HepG2 (cell line): ENCODE measurements around the gene IFI30. TPM values are rescaled to one million over a fixed set of nuclear protein-coding genes. Genes with fewer than 3 reads are reported as not detected.

Source experiments
- ATAC-seq: fragments of 200-7000 bp; cut with Tn5 transposase; 3 replicates; pipeline ENCODE4 v1.9.1; 2020; ENCODE audit warnings: mild to moderate bottlenecking, moderate library complexity
- BruUV-seq: library from RNA; stranded (reverse); fragments of 400-500 nt; replicated peaks from 2 replicates; lab custom pipeline; 2021; lab: Mats Ljungman, UMichigan
- CTCF ChIA-PET: fragments of 300-600 bp; formaldehyde crosslinking; extraction: SDS; loops from one replicate; lab custom pipeline; 2021; ENCODE audit warnings: low total read pairs, inconsistent platforms, low intra/inter-chr PET ratio; lab: Yijun Ruan, JAX
- POLR2A ChIA-PET: fragments of 350-600 bp; sonication (Branson Sonifier 250); formaldehyde crosslinking; loops from one replicate; lab custom pipeline; 2020; ENCODE audit warnings: antibody characterized with exemption, inconsistent platforms; lab: Yijun Ruan, JAX
- DNase-seq: peaks from one replicate; pipeline ENCODE4 v3.0.0-alpha.2; 2015; ENCODE audit warnings: low spot score
- FAIRE-seq: peaks from 3 replicates; lab custom pipeline; 2011; peaks lifted over from hg19 to GRCh38; lab: Jason Lieb, UNC
- H2AFZ ChIP-seq: one replicate; pipeline ENCODE4 v1.6.1; 2011; ENCODE audit warnings: low read length, inconsistent platforms
- H3K27ac ChIP-seq: fragments of 300-600 bp; 3 replicates; pipeline ENCODE4 v1.8.0; 2011; ENCODE audit warnings: mixed run types, mild to moderate bottlenecking, mixed read lengths, low read length, inconsistent platforms; ENCODE audit not compliant: insufficient read depth; ENCODE audit errors: extremely low read length
- H3K27me3 ChIP-seq, 2 experiments: fragments of 200-600 bp in 1 of 2; 2 replicates in 1 of 2; 3 replicates in 1 of 2; pipeline versions ENCODE4 v1.6.0 to v1.8.0; 2011; ENCODE audit warnings: low read length in 2 of 2, mild to moderate bottlenecking in 2 of 2, moderate library complexity in 2 of 2, inconsistent platforms in 1 of 2; ENCODE audit not compliant: insufficient read depth in 2 of 2, control insufficient read depth in 1 of 2
- H3K36me3 ChIP-seq, 2 experiments: fragments of 200-600 bp in 1 of 2; replicated peaks in 1 of 2; 2 replicates in 1 of 2; 3 replicates in 1 of 2; pipeline versions ENCODE4 v1.5.1 to v1.8.0; 2011; ENCODE audit warnings: low read length in 2 of 2, inconsistent platforms in 1 of 2; ENCODE audit not compliant: insufficient read depth in 2 of 2, control insufficient read depth in 1 of 2
- H3K4me1 ChIP-seq: 2 replicates; pipeline ENCODE4 v1.5.1; 2012; ENCODE audit warnings: low read length, inconsistent platforms; ENCODE audit not compliant: insufficient read depth
- H3K4me2 ChIP-seq: 2 replicates; pipeline ENCODE4 v1.6.0; 2011; ENCODE audit warnings: low read depth, low read length, inconsistent platforms
- H3K4me3 ChIP-seq, 3 experiments: fragments of 200-600 bp in 1 of 3; sonication (generic), shearing (Covaris generic) in 1 of 3; replicated peaks in 1 of 3; 2 replicates each; pipeline ENCODE4 v1.5.1; 2011 to 2016; ENCODE audit warnings: low read length in 3 of 3, inconsistent platforms in 2 of 3, low read depth in 2 of 3, mild to moderate bottlenecking in 2 of 3, control low read depth in 1 of 3, mixed read lengths in 1 of 3; ENCODE audit not compliant: insufficient read depth in 1 of 3
- H3K79me2 ChIP-seq: one replicate; pipeline ENCODE4 v1.6.1; 2011; ENCODE audit warnings: low read length, inconsistent platforms; ENCODE audit not compliant: insufficient read depth
- H3K9ac ChIP-seq: 2 replicates; pipeline ENCODE4 v1.6.0; 2011; ENCODE audit warnings: mild to moderate bottlenecking, low read depth, low read length, inconsistent platforms; ENCODE audit not compliant: insufficient read depth
- H3K9me3 ChIP-seq: 2 replicates; pipeline ENCODE4 v1.5.1; 2012; ENCODE audit warnings: mild to moderate bottlenecking, low read length
- H4K20me1 ChIP-seq: 2 replicates; pipeline ENCODE4 v1.6.0; 2011; ENCODE audit warnings: inconsistent platforms, mild to moderate bottlenecking, low read length, moderate library complexity; ENCODE audit not compliant: insufficient read depth
- AGO2 ChIP-seq: fragments of 200-400 bp; formaldehyde crosslinking; optimal IDR thresholded peaks from 2 replicates; pipeline ENCODE3; 2017; ENCODE audit warnings: mild to moderate bottlenecking, low read depth, low read length, moderate library complexity
- AKNA ChIP-seq: sonication (generic); formaldehyde crosslinking; IDR thresholded peaks from 2 replicates; pipeline ENCODE4 v1.4.0; 2020; ENCODE audit warnings: missing genetic modification reagents, borderline replicate concordance
- FOXA1 ChIP-seq, 2 experiments: fragments of 450-650 bp in 1 of 2; sonication (generic) in 1 of 2; formaldehyde crosslinking in 1 of 2; IDR thresholded peaks; 2 replicates each; pipeline versions ENCODE4 v1.4.0 to v1.6.1; 2016 to 2020; ENCODE audit warnings: missing genetic modification reagents in 1 of 2
- HNF1B ChIP-seq: sonication (generic); formaldehyde crosslinking; IDR thresholded peaks from 2 replicates; pipeline ENCODE4 v1.5.1; 2020; ENCODE audit warnings: mild to moderate bottlenecking, moderate library complexity, missing genetic modification reagents
- NBN ChIP-seq: fragments of 450-650 bp; conservative IDR thresholded peaks from 2 replicates; pipeline ENCODE4 v1.6.1; 2017
- PCBP1 ChIP-seq: fragments of 200-400 bp; formaldehyde crosslinking; IDR thresholded peaks from 2 replicates; pipeline ENCODE4 v1.6.1; 2017; ENCODE audit warnings: mild to moderate bottlenecking, low read depth, low read length, borderline replicate concordance
- POLR2A ChIP-seq, 2 experiments: IDR thresholded peaks; 2 replicates each; pipeline ENCODE4 v1.6.1; 2011; ENCODE audit warnings: low read depth in 2 of 2, low read length in 2 of 2, mild to moderate bottlenecking in 1 of 2, moderate library complexity in 1 of 2; ENCODE audit not compliant: insufficient read depth in 1 of 2
- RBFOX2 ChIP-seq: fragments of 200-400 bp; formaldehyde crosslinking; IDR thresholded peaks from 2 replicates; pipeline ENCODE4 v1.6.1; 2017; ENCODE audit warnings: low read depth, mild to moderate bottlenecking, low read length
- ZMAT3 ChIP-seq: sonication (generic); formaldehyde crosslinking; conservative IDR thresholded peaks from 2 replicates; pipeline ENCODE4 v1.7.0; 2021; ENCODE audit warnings: missing genetic modification reagents
- ZMYM3 ChIP-seq: sonication (generic); formaldehyde crosslinking; IDR thresholded peaks from 2 replicates; pipeline ENCODE4 v1.5.1; 2020; ENCODE audit warnings: mild to moderate bottlenecking, missing genetic modification reagents
- ZNF230 ChIP-seq: sonication (generic); formaldehyde crosslinking; IDR thresholded peaks from 2 replicates; pipeline ENCODE4 v1.4.0; 2020; ENCODE audit warnings: mild to moderate bottlenecking, missing genetic modification reagents
- ZNF274 ChIP-seq: sonication (generic); formaldehyde crosslinking; IDR thresholded peaks from 2 replicates; pipeline ENCODE4 v1.5.1; 2020; ENCODE audit warnings: mild to moderate bottlenecking, missing genetic modification reagents
- ZNF883 ChIP-seq: sonication (generic); formaldehyde crosslinking; IDR thresholded peaks from 2 replicates; pipeline ENCODE4 v1.5.1; 2020; ENCODE audit warnings: mild to moderate bottlenecking, missing genetic modification reagents; ENCODE audit errors: not compliant biosample characterization
- WGBS: methylation state at CpG from one replicate; pipeline ENCODE4 v1.1.6; 2017; ENCODE audit warnings: low lambda C conversion rate; 5-methylcytosine and 5-hydroxymethylcytosine counted together
- in situ Hi-C: cut with HindIII; loops from 2 replicates; pipeline ENCODE4 v1.10.0; 2017; ENCODE audit warnings: low pct_unique_long_range_greater_than_20kb; ENCODE audit not compliant: extremely low pct_ligation_motif_present
- intact Hi-C: fragments of 100-400 bp; cut with micrococcal nuclease; formaldehyde crosslinking; loops from one replicate; pipeline ENCODE4 v1.10.0; 2022; ENCODE audit not compliant: unreplicated experiment
- polyA plus RNA-seq, 8 experiments: library from polyadenylated mRNA; depleted of rRNA in 3 of 8; stranded (reverse) in 7 of 8; unstranded in 1 of 8; fragments of >200 nt; fragmentation: Illumina TruSeq in 4 of 8; extraction: Trizol in 4 of 8; gene quantifications; 2 replicates each; pipeline versions ENCODE4 v1.2.1 to v1.2.3, GENCODE V29; 2011 to 2016; ENCODE audit warnings: low read depth in 4 of 8, missing spikeins in 1 of 8, mixed read lengths in 1 of 8; ENCODE audit not compliant: insufficient read depth in 1 of 8
- total RNA-seq, 5 experiments: library from RNA; depleted of rRNA; stranded (reverse); fragments of >200 nt; fragmentation: Illumina TruSeq; extraction: Trizol; gene quantifications; 2 replicates each; pipeline ENCODE4 v1.2.3, GENCODE V29; 2016; ENCODE audit warnings: low read depth in 1 of 5

IFI30 gene
- total and polyA plus RNA-seq, 2 of the 13 experiments (the other 11 are each of a cell fraction or from before 2014, with no cell fraction given) = 25.0 to 79.4 TPM

GRCh38 chr19:18159810-18160209, 13.8 kb upstream of the IFI30 start (continued):
- no peak for TF ChIP-seq AKNA
- no peak for TF ChIP-seq ZNF230 (CRISPR knock-in tag)
- no peak for TF ChIP-seq ZMAT3

GRCh38 chr19:18160493-18160970, 13.1 kb upstream of the IFI30 start:
- ChIA-PET POLR2A (interaction anchor here (0.6 to 1.6 kb wide), 3 partner anchors 9 to 96 kb away, joined by 3 to 6 read pairs (median 3); partner anchors contain the start of gene PIK3R2), CTCF (interaction anchor here (0.7 to 1.5 kb wide), 3 partner anchors 8 to 91 kb away, joined by 3 to 12 read pairs (median 5); partner anchors contain the start of gene PIK3R2)
- no peak for FAIRE-seq
- in situ Hi-C loops = no loop called here
- H4K20me1 ChIP-seq = 0 out of 2 replicates have a peak, but pooled peaks cover 9% of the 10 kb centered on the region
- intact Hi-C loops = no loop called here
- peak overlapping the region; percentile 49; the same call in 1 of the 2 replicates for H3K9ac ChIP-seq
- no TSS peak for BruUV-seq
- no peaks in the 10 kb centered on the region for H3K9me3 ChIP-seq
- 0 out of 2 replicates have a peak overlapping the region, but pooled peaks have one; percentile 18 for H3K4me2 ChIP-seq
- H3K27me3 ChIP-seq = no peaks in the 10 kb centered on the region
- peaks cover 22 to 35% of the 10 kb centered on the region in 2 experiments for H3K36me3 ChIP-seq
- no peak overlapping the region for H3K27ac ChIP-seq
- ATAC-seq = peak; percentile 11
- TF ChIP-seq HNF1B (no peak), NBN (no peak), POLR2A (IDR thresholded peaks at IDR 0.05; ENCODE audit: insufficient read depth in 1 of 2, low read depth in 2 of 2, low read length in 2 of 2) (0 out of 4 replicates have a peak, but pooled peaks of 1 of the 2 experiments have one; percentile 21), PCBP1 (0 out of 2 replicates have a peak, but pooled peaks have one; percentile 44), ZNF883 (CRISPR knock-in tag) (peak; percentile 20), AGO2 (peak; percentile 79), RBFOX2 (0 out of 2 replicates have a peak, but pooled peaks have one; percentile 14), FOXA1 (IDR thresholded peaks at IDR 0.05) (no peak), FOXA1 (CRISPR knock-in tag; IDR thresholded peaks at IDR 0.05) (no peak), ZNF274 (0 out of 2 replicates have a peak, but pooled peaks have one; percentile 58), ZMYM3 (CRISPR knock-in tag) (peak; percentile 64; the same call in 1 of the 2 replicates)
- H3K79me2 ChIP-seq = peaks cover 5% of the 10 kb centered on the region
- WGBS = 89% methylated on average over 7 of the region's 13 CpGs
- H2AFZ ChIP-seq = no peak overlapping the region
- no peak for DNase-seq
- H3K4me1 ChIP-seq = peaks cover 33% of the 10 kb centered on the region
- H3K4me3 ChIP-seq = no peak overlapping the region
